ENCODE data around the gene RAB11FIP4. TPM values are rescaled to one million over a fixed set of nuclear protein-coding genes. Genes with fewer than 3 reads are reported as not detected.

RAB11FIP4 gene
- total RNA-seq, 2 experiments from 2014 or later: 35.0 to 35.6 TPM

DNA sequence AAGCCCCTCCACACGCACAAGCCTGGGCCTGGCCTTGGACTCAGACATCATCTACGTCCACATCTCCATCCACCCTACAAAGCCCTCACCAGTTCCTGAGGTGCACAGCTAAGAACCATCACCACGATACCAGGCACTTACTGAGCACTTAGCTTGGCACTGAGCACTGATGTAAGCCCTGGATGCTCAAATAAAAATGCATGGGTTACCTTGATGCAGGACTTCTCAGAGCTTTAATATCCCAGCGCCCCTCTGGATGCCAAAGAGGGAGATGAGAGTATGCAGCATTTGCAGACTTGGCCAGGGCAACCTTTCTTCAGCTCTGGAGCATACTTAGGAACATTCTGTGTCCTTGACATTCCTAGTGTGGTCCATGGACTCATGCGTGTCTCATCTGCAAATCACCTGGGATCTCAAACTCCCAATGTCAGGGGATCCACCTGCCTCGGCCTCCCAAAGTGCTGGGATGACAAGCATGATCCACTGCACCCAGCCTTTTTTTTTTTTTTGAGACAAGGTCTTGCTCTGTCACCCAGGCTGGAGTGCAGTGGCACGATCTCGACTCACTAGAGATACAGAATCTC, 69.8 kb downstream of the RAB11FIP4 start:
- intact Hi-C loops (cut with micrococcal nuclease): no loop called here
- H3K27ac Mint-ChIP-seq: no peak overlapping the region
- H3K36me3 Mint-ChIP-seq: no peaks in the 10 kb centered on the region
- no peaks in the 10 kb centered on the region for H3K4me1 Mint-ChIP-seq (ENCODE audit: low read depth)
- ChIA-PET POLR2A (interaction anchor here (0.6 kb wide), 1 partner anchor 10 kb away, joined by 3 read pairs; no protein-coding TSS in a partner anchor), CTCF (no interaction called here)
- H3K27me3 Mint-ChIP-seq: no peaks in the 10 kb centered on the region
- H3K9me3 Mint-ChIP-seq: no peaks in the 10 kb centered on the region
- no peak overlapping the region for H3K4me3 Mint-ChIP-seq
- no peak for DNase-seq

DNA sequence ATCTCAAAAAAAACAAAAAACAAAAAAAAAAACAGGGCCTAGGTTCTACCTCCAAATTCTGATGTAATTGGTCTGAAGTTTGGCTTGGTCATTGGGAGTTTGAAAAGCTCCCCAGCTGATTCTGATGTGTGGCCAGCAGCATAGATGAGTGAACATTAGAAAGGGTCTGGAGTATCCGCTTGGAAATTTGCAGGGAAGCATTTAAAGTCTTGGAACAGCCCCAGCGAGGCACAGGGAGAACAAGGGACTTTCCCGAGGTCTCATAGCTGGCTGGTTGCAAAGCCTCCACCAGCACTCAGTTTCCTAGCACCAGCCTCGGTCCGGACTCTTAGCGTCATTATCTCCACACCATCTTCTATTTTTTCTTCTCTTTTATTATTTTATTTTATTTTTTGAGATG, 70.8 kb downstream of the RAB11FIP4 start:
- no peak overlapping the region for H3K27ac Mint-ChIP-seq
- no peak for DNase-seq
- ChIA-PET CTCF (no interaction called here), POLR2A (no interaction called here)
- intact Hi-C loops (cut with micrococcal nuclease): no loop called here
- H3K4me3 Mint-ChIP-seq: no peak overlapping the region
- H3K27me3 Mint-ChIP-seq: no peaks in the 10 kb centered on the region
- H3K36me3 Mint-ChIP-seq: no peaks in the 10 kb centered on the region
- no peaks in the 10 kb centered on the region for H3K4me1 Mint-ChIP-seq (ENCODE audit: low read depth)
- no peaks in the 10 kb centered on the region for H3K9me3 Mint-ChIP-seq

DNA sequence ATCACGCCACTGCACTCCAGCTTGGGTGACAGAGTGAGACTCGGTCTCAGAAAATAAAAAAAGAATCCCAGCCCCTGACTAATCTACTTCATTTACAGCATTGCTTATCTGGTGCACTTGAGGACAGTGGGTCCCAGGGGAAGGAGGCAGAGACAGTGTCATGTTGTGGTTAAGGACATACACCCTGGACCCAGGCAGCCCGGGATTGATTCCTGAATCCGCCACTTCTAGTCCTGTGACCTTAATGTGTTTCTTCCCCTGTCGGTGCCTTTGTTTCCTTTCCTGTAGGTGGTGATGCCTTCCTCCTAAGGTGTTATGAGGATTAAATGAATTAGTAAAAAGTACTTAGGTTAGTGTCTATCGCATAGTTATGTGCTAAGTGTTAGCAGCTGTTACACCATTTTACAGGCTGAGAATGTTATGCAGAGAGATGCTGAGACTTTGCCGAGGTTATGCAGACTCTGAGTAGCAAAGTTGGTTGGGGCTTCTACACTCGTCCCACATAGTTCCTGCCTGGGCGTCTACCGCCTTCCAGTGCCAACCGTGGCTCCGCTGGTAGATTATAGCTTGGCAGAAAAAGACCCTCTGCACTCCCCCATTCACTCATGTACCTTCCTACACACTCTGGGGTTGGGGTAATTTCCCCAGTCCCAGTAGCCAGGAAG, 74.8 kb downstream of the RAB11FIP4 start:
- ChIA-PET POLR2A (interaction anchor here (1.6 kb wide), 1 partner anchor 9 kb away, joined by 4 read pairs; no protein-coding TSS in a partner anchor), CTCF (no interaction called here)
- Mint-ChIP-seq H3K4me3 (no peak overlapping the region), H3K36me3 (no peaks in the 10 kb centered on the region), H3K27ac (no peak overlapping the region), H3K9me3 (no peaks in the 10 kb centered on the region), H3K27me3 (no peaks in the 10 kb centered on the region), H3K4me1 (ENCODE audit: low read depth) (peaks cover 5% of the 10 kb centered on the region)
- intact Hi-C loops (cut with micrococcal nuclease): no loop called here
- DNase-seq: no peak

DNA sequence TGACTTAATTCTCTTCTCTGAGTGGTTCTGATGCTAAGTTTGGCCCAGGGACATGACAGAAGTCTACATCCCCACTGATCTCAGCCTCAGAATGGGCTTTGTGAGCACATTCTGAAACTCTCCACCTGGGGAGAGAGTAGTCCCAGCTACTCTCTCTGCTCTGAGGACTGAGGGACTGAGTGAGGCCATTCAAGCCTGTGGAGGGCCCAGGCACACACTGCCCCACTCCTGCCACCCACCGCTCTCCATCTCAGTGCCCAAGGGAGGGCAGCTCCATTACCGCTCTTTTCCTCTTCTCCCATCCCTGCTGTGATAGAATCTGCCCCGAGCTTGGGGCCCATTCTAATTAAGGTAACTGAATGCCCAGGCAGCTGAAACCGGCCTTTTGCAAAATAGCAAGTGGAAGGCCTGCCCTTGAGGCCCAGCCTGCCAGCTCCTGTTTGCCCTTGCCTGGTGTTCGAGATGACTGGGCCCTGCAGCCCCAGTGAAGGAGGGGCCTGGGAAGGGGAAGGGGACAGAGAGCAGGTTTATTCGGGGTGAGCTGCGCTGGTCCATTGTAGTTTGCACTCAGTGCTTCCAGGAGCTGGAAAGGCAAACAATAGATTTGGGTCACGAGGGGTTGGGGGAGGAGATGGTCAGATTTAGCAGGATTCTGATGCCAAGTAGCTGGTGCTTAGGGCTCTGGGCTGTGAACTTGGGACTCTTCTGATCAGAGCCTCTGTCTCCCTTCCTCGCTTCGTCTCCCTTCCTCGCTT, 76.2 kb downstream of the RAB11FIP4 start:
- no peak overlapping the region for H3K4me3 Mint-ChIP-seq
- POLR2A ChIA-PET: interaction anchor here (1.6 kb wide), 1 partner anchor 11 kb away, joined by 4 read pairs; no protein-coding TSS in a partner anchor

DNA sequence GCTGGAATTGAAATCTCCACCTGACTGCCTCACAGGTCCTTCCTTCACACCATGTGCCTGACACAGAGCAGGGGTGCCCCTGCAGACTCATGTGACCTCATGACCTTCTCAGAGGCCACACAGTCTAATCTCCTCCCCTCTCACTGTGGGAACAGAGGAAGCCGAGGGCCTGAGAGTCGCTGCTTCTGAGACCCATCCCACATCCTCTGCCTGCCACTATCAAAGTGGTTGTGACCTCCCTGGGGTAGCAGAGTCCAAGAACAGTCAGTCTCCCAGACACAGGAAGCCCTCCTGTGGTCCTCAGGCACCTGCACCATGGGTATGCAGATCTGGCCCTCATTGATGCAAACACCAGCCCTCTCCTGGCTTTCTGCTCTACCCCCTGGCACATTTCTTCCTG, 78.5 kb downstream of the RAB11FIP4 start:
- peaks cover 5% of the 10 kb centered on the region for H3K4me1 Mint-ChIP-seq (ENCODE audit: low read depth)
- H3K36me3 Mint-ChIP-seq: no peaks in the 10 kb centered on the region
- H3K27me3 Mint-ChIP-seq: peaks cover 1% of the 10 kb centered on the region
- no peaks in the 10 kb centered on the region for H3K9me3 Mint-ChIP-seq
- H3K4me3 Mint-ChIP-seq: no peak overlapping the region
- DNase-seq: no peak
- no peak overlapping the region for H3K27ac Mint-ChIP-seq
- CTCF ChIA-PET: interaction anchor here (1.4 kb wide), 1 partner anchor 55 kb away, joined by 3 read pairs; no protein-coding TSS in a partner anchor
- POLR2A ChIA-PET: no interaction called here
- intact Hi-C loops (cut with micrococcal nuclease): loop anchor here (1.0 kb wide), 1 partner anchor 11 kb away; no protein-coding TSS in a partner anchor

More for the DNA sequence above, 76.2 kb downstream of the RAB11FIP4 start:
- Mint-ChIP-seq H3K27ac (no peak overlapping the region), H3K36me3 (no peaks in the 10 kb centered on the region), H3K9me3 (no peaks in the 10 kb centered on the region), H3K4me1 (ENCODE audit: low read depth) (peaks cover 5% of the 10 kb centered on the region), H3K27me3 (no peaks in the 10 kb centered on the region)
- DNase-seq: no peak
- intact Hi-C loops (cut with micrococcal nuclease): no loop called here
- CTCF ChIA-PET: interaction anchor here (0.6 to 0.8 kb wide), 2 partner anchors 41 to 363 kb away, joined by 3 read pairs; no protein-coding TSS in a partner anchor

DNA sequence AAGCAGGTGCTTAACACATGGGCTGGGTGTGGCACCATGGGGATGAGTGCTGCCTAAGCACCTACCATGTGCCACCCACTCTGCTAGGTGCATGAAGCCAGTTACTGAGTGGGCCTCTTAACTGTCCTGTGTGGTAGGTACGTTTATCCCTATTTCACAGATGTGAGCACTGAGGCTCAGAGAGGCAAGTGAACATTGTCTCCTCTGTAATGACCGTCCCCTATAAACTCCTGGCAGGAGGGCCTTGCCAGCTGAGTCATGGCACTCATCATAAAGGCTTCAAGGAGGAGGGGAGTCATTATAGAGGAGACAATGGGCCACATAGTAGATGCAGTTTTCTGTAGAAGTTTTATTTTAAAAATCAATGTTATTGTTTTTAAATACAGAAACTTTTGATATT, 79.1 kb downstream of the RAB11FIP4 start:
- DNase-seq: no peak
- ChIA-PET CTCF (no interaction called here), POLR2A (interaction anchor here (0.6 kb wide), 1 partner anchor 10 kb away, joined by 3 read pairs; no protein-coding TSS in a partner anchor)
- H3K4me3 Mint-ChIP-seq: no peak overlapping the region
- no peaks in the 10 kb centered on the region for H3K36me3 Mint-ChIP-seq
- H3K4me1 Mint-ChIP-seq (ENCODE audit: low read depth): peaks cover 5% of the 10 kb centered on the region
- intact Hi-C loops (cut with micrococcal nuclease): no loop called here
- peaks cover 1% of the 10 kb centered on the region for H3K27me3 Mint-ChIP-seq
- no peaks in the 10 kb centered on the region for H3K9me3 Mint-ChIP-seq
- no peak overlapping the region for H3K27ac Mint-ChIP-seq

DNA sequence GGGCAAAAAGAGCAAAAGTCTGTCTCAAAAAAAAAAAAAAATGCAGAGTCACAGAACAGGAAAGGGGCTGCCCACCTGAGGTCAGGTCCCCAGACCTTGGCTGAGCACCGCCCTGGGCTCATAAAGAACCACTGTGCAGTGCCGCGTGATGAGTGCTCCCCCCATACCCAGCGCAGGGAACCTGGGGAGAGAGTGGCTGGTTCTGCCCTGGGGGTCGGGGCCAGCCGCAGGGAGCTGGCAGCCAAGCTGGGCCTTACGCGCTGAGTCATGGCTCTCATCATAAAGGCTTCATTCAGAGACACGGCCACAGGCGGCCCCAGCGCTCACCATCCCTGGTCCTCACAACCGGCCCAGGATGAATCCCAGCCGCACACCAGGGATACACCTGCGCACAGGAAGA, 80.7 kb downstream of the RAB11FIP4 start:
- no peaks in the 10 kb centered on the region for H3K9me3 Mint-ChIP-seq
- no peaks in the 10 kb centered on the region for H3K36me3 Mint-ChIP-seq
- peaks cover 1% of the 10 kb centered on the region for H3K27me3 Mint-ChIP-seq
- H3K4me3 Mint-ChIP-seq: no peak overlapping the region
- H3K27ac Mint-ChIP-seq: no peak overlapping the region
- peaks cover 5% of the 10 kb centered on the region for H3K4me1 Mint-ChIP-seq (ENCODE audit: low read depth)
- ChIA-PET POLR2A (interaction anchor here (0.6 kb wide), 1 partner anchor 282 kb away, joined by 3 read pairs; no protein-coding TSS in a partner anchor), CTCF (no interaction called here)
- no peak for DNase-seq
- intact Hi-C loops (cut with micrococcal nuclease): no loop called here

DNA sequence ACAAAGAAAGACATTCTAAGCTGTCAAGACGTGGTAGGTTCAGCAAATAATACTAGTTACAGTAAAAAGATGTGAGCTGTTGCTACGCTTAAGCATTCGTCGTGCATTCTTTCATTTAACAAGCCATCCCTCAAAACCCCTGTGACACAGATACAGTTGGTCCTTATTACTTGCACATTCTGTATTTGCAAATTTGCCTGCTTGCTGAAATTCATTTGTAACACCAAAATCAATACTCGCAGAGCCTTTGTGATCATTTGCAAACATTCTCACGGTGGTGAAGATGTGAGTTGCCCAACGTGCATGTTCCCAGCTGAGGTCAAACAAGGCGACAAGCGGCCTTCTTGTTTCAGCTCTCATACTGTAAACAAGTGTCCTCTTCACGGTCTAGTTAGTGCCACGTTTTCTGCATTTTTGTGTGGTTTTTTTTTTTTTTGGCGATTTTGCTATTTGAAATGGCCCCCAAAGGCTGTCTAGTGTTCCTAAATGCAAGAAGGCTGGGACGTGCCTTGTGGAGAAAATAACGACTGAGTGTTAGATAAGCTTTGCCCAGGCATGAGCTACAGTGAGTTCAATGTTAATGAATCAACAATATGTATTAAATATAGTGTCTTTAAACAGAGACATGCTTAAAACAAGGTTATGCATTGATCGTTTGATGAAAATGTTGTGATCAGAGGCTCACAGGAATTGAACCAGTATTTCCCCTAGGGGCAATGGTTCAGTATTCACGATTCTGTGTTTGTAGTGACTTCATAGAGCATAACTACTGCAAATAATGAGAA, 84.1 kb downstream of the RAB11FIP4 start:
- Mint-ChIP-seq H3K4me3 (no peak overlapping the region), H3K27ac (no peak overlapping the region), H3K36me3 (no peaks in the 10 kb centered on the region), H3K9me3 (no peaks in the 10 kb centered on the region), H3K4me1 (ENCODE audit: low read depth) (no peaks in the 10 kb centered on the region), H3K27me3 (peaks cover 1% of the 10 kb centered on the region)
- intact Hi-C loops (cut with micrococcal nuclease): no loop called here
- POLR2A ChIA-PET: interaction anchor here (0.8 kb wide), 1 partner anchor 18 kb away, joined by 3 read pairs; no protein-coding TSS in a partner anchor
- no peak for DNase-seq
- CTCF ChIA-PET: interaction anchor here (1.8 to 2.2 kb wide), 2 partner anchors 12 to 49 kb away, joined by 7 to 10 read pairs; no protein-coding TSS in a partner anchor

DNA sequence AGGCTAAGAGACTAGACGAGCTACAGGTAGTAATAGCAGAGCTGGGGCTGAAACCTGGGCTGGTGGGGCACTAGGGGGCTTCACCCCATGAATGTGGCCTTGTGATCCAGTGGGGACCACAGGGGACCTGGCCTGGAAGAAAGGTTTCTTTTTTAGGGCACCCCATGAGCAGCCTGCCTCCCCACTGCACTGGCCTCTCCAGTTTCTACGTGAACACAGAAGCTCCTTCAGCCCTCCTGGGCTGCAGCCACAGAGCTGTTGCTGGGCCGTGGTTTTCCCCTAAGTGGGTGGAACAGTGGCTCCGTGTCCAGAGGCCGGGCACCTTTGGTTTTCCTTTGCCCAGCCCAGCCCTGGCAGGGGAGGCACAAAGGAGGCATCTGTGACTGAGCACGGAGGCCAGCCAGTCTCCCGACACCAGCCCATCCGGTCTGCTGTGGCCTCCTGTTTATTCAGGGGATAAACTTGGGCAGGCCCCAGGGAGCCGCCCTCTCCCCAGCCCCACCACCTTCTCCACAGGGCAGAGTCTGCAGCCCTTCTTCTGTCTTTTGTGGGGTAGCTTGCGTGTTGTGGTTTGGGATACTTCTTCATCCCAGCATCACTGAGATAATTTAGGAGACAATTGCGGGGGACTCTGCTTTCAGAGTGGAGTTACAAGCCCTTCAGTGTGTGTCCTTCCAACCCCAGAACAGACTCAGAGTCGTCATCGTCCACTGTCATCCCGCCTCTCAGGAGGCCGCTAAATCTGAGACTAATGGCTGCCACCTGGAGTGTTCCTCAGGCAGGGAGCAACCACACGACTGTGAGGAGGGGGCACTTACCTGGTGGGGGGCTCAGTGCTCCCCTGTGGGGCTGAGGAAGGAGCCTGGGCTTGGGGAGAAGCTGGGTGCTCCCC, 85.3 kb downstream of the RAB11FIP4 start:
- peaks cover 4% of the 10 kb centered on the region for H3K4me1 Mint-ChIP-seq (ENCODE audit: low read depth)
- H3K27me3 Mint-ChIP-seq: peaks cover 1% of the 10 kb centered on the region
- intact Hi-C loops (cut with micrococcal nuclease): no loop called here
- H3K9me3 Mint-ChIP-seq: no peaks in the 10 kb centered on the region
- DNase-seq: no peak
- H3K36me3 Mint-ChIP-seq: no peaks in the 10 kb centered on the region
- no peak overlapping the region for H3K27ac Mint-ChIP-seq
- ChIA-PET POLR2A (no interaction called here), CTCF (interaction anchor here (2.2 kb wide), 1 partner anchor 11 kb away, joined by 10 read pairs; no protein-coding TSS in a partner anchor)
- no peak overlapping the region for H3K4me3 Mint-ChIP-seq

DNA sequence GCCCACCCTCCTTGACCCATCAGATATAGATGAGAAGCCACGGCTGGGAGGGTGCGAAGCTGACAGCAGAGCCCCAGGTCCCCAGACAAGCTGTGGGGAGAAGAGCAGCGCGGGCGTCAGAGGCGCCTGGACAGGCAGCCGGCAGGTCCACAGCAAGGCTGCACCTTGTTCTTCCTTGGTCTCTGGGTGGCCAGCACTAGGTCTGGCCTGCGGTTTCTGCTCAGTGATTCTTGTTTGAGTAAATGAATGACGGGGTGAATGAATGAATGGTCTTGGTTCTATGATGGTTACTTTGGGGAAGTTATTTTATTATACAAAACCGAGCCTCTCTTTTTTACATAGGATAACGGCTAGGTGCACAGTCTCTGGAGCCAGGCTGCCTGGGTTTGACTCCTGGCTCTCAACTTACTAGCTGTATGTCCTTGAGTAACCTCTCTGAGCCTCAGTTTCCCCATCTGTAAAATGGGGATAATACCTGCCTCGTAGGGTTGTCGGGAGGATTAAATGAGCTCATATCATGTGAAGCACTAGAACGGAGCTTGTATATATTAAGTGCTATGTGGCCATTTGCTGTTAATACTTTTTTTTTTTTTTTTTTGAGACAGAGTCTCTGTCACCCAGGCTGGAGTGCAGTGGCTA, 86.1 kb downstream of the RAB11FIP4 start:
- H3K9me3 Mint-ChIP-seq: no peaks in the 10 kb centered on the region
- H3K27ac Mint-ChIP-seq: no peak overlapping the region
- no peaks in the 10 kb centered on the region for H3K36me3 Mint-ChIP-seq
- peaks cover 1% of the 10 kb centered on the region for H3K27me3 Mint-ChIP-seq
- intact Hi-C loops (cut with micrococcal nuclease): no loop called here
- ChIA-PET POLR2A (interaction anchor here (0.7 kb wide), 1 partner anchor 1089 kb away, joined by 3 read pairs; no protein-coding TSS in a partner anchor), CTCF (interaction anchor here (0.7 kb wide), 1 partner anchor 41 kb away, joined by 3 read pairs; no protein-coding TSS in a partner anchor)
- no peak overlapping the region for H3K4me3 Mint-ChIP-seq
- peaks cover 6% of the 10 kb centered on the region for H3K4me1 Mint-ChIP-seq (ENCODE audit: low read depth)
- no peak for DNase-seq

DNA sequence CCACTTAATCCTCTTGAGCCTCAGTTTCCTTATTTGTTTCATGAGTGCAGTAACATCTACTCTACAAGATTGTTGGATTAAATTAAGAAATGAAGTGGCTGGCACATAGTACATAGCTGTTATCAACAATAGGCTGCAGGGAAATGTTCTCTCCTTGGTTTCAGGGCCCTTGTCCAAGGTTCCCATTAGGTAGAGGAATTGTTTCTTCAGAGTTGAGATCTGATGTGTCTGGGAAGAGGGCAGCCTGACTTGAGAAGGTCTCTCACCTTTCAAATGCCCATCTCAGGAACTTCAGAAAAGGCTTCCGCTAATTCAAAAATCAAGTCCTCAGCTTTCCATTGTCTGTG, 87.6 kb downstream of the RAB11FIP4 start:
- no peaks in the 10 kb centered on the region for H3K27me3 Mint-ChIP-seq
- POLR2A ChIA-PET: no interaction called here

More for the DNA sequence above, 87.6 kb downstream of the RAB11FIP4 start:
- intact Hi-C loops (cut with micrococcal nuclease): no loop called here
- peaks cover 6% of the 10 kb centered on the region for H3K4me1 Mint-ChIP-seq (ENCODE audit: low read depth)
- no peak overlapping the region for H3K27ac Mint-ChIP-seq
- no peak overlapping the region for H3K4me3 Mint-ChIP-seq
- CTCF ChIA-PET: no interaction called here
- DNase-seq: no peak
- H3K36me3 Mint-ChIP-seq: no peaks in the 10 kb centered on the region
- no peaks in the 10 kb centered on the region for H3K9me3 Mint-ChIP-seq
